Osteocyte (in vitro differentiated cells): ENCODE results near the gene SLIT1. TPM values are rescaled to one million over a fixed set of nuclear protein-coding genes. Genes with fewer than 3 reads are reported as not detected.

Source experiments
- DNase-seq: peaks from one replicate; pipeline ENCODE4 v3.0.0; 2021; ENCODE audit warnings: mixed read lengths; ENCODE audit not compliant: unreplicated experiment; ENCODE audit errors: extremely low spot score
- H3K27ac Mint-ChIP-seq: one replicate; pipeline ENCODE4 v1.8.0; 2021; ENCODE audit warnings: mild to moderate bottlenecking, mixed read lengths; ENCODE audit not compliant: unreplicated experiment
- H3K27me3 Mint-ChIP-seq: one replicate; pipeline ENCODE4 v1.8.0; 2021; ENCODE audit warnings: mixed read lengths; ENCODE audit not compliant: unreplicated experiment
- H3K36me3 Mint-ChIP-seq: one replicate; pipeline ENCODE4 v1.8.0; 2021; ENCODE audit warnings: mixed read lengths; ENCODE audit not compliant: unreplicated experiment
- H3K4me1 Mint-ChIP-seq: one replicate; pipeline ENCODE4 v1.8.0; 2021; ENCODE audit warnings: mixed read lengths; ENCODE audit not compliant: unreplicated experiment
- H3K4me3 Mint-ChIP-seq: one replicate; pipeline ENCODE4 v1.8.0; 2021; ENCODE audit warnings: mild to moderate bottlenecking, moderate library complexity, mixed read lengths; ENCODE audit not compliant: unreplicated experiment
- H3K9me3 Mint-ChIP-seq: one replicate; pipeline ENCODE4 v1.8.0; 2021; ENCODE audit warnings: mixed read lengths; ENCODE audit not compliant: unreplicated experiment
- total RNA-seq: library from RNA; stranded (reverse); gene quantifications from 2 replicates; pipeline ENCODE4 v1.2.1, GENCODE V29; 2021
- TF ChIP-seq, protein P1 (sequence below): fragments of 200-600 bp; sonication (generic); IDR thresholded peaks from 2 replicates; pipeline ENCODE4 v1.5.0; 2021; ENCODE audit warnings: antibody characterized with exemption, mild to moderate bottlenecking, moderate library complexity

The SLIT1 gene
- total RNA-seq, 1 donor from 2014 or later, result not detected

DNA sequence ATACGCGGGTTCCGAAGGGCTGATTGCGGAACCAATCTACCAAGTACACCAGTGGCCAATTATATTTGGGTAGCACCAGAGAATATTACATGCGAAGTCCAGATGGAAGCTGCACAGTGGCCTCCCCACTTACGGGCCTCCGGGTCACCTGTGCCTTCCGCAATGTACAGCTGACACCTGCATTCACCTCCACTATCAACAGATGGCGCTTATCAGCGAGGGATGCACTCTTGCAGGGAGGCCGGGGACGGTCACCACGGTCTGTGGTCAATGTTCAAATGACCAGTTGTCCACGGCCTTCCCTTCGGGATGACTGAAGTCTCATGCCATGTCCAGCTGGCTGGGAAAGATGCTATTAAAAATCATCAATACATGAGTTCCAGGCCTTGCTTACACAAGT lies 47.6 kb downstream of the SLIT1 start:
- peaks cover 70% of the 10 kb centered on the region for H3K27me3 Mint-ChIP-seq
- TF ChIP-seq, protein P1, sequence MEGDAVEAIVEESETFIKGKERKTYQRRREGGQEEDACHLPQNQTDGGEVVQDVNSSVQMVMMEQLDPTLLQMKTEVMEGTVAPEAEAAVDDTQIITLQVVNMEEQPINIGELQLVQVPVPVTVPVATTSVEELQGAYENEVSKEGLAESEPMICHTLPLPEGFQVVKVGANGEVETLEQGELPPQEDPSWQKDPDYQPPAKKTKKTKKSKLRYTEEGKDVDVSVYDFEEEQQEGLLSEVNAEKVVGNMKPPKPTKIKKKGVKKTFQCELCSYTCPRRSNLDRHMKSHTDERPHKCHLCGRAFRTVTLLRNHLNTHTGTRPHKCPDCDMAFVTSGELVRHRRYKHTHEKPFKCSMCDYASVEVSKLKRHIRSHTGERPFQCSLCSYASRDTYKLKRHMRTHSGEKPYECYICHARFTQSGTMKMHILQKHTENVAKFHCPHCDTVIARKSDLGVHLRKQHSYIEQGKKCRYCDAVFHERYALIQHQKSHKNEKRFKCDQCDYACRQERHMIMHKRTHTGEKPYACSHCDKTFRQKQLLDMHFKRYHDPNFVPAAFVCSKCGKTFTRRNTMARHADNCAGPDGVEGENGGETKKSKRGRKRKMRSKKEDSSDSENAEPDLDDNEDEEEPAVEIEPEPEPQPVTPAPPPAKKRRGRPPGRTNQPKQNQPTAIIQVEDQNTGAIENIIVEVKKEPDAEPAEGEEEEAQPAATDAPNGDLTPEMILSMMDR, result no peak
- no peak for DNase-seq
- H3K4me1 Mint-ChIP-seq, result peaks cover 12% of the 10 kb centered on the region
- H3K27ac Mint-ChIP-seq, result no peak overlapping the region
- peaks cover 6% of the 10 kb centered on the region for H3K9me3 Mint-ChIP-seq
- no peak overlapping the region for H3K4me3 Mint-ChIP-seq
- H3K36me3 Mint-ChIP-seq, result no peaks in the 10 kb centered on the region

GRCh38 chr10:97136756-97137155 lies 49.0 kb downstream of the SLIT1 start:
- DNase-seq, result no peak
- Mint-ChIP-seq H3K27me3 (peaks cover 56% of the 10 kb centered on the region), H3K4me3 (no peak overlapping the region), H3K36me3 (no peaks in the 10 kb centered on the region), H3K4me1 (peaks cover 12% of the 10 kb centered on the region), H3K27ac (no peak overlapping the region), H3K9me3 (no peaks in the 10 kb centered on the region)
- TF ChIP-seq, protein P1, result no peak

GRCh38 chr10:97135464-97135863 lies 50.3 kb downstream of the SLIT1 start:
- H3K27ac Mint-ChIP-seq, result no peak overlapping the region
- H3K36me3 Mint-ChIP-seq, result no peaks in the 10 kb centered on the region
- no peak for DNase-seq
- no peaks in the 10 kb centered on the region for H3K9me3 Mint-ChIP-seq
- peaks cover 4% of the 10 kb centered on the region for H3K4me1 Mint-ChIP-seq
- peaks cover 47% of the 10 kb centered on the region for H3K27me3 Mint-ChIP-seq
- H3K4me3 Mint-ChIP-seq, result no peak overlapping the region
- TF ChIP-seq, protein P1, result no peak

GRCh38 chr10:97134983-97135382 lies 50.8 kb downstream of the SLIT1 start:
- Mint-ChIP-seq H3K4me1 (no peaks in the 10 kb centered on the region), H3K27me3 (peaks cover 45% of the 10 kb centered on the region), H3K9me3 (no peaks in the 10 kb centered on the region), H3K36me3 (no peaks in the 10 kb centered on the region), H3K4me3 (no peak overlapping the region), H3K27ac (no peak overlapping the region)
- DNase-seq, result no peak
- TF ChIP-seq, protein P1, result no peak

DNA sequence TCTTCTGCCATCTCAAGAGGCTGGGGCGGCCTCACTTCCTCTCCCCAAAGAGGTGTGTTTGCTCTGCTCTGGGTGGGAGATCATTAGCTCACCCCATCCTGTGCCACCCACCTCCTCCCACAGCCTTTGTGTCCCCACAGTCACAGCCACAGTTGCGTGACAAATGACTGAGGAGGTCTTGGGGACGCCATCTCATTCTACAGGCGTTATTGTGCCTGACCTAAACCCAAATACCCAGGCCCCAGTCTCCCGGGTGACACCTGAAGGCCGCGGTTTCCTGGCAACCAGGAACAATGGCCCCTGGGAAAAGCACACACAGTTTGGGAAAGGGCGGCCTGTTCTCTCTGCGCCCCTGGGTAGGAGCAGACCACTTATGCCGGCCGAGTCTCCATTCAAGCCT lies 51.6 kb downstream of the SLIT1 start:
- no peaks in the 10 kb centered on the region for H3K4me1 Mint-ChIP-seq
- no peak for DNase-seq
- TF ChIP-seq, protein P1, result no peak
- no peaks in the 10 kb centered on the region for H3K36me3 Mint-ChIP-seq
- H3K9me3 Mint-ChIP-seq, result no peaks in the 10 kb centered on the region
- H3K27ac Mint-ChIP-seq, result no peak overlapping the region
- H3K27me3 Mint-ChIP-seq, result peaks cover 45% of the 10 kb centered on the region
- H3K4me3 Mint-ChIP-seq, result no peak overlapping the region
